ENCODE results near the gene FRMPD4.

DNA sequence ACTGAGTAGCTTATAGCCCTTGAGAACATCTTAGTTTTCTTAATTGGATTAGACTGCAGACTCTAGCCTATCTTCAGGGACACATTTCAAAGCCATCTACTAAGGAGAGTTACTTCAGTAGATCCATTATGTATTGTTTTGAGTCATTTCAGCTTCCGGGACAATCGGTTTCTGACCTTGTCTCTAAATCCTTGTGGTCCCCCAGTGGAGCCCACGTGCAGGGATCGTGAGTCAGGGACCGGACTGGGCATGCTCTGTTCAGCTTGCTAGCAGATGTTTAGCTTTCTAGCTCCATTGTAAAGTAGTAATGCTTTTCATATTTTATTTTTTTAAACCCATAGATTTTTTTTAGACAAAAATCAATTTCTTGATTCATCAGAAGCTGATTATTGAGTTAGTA lies 441.0 kb downstream of the FRMPD4 start:
- TF ChIP-seq, protein P1, sequence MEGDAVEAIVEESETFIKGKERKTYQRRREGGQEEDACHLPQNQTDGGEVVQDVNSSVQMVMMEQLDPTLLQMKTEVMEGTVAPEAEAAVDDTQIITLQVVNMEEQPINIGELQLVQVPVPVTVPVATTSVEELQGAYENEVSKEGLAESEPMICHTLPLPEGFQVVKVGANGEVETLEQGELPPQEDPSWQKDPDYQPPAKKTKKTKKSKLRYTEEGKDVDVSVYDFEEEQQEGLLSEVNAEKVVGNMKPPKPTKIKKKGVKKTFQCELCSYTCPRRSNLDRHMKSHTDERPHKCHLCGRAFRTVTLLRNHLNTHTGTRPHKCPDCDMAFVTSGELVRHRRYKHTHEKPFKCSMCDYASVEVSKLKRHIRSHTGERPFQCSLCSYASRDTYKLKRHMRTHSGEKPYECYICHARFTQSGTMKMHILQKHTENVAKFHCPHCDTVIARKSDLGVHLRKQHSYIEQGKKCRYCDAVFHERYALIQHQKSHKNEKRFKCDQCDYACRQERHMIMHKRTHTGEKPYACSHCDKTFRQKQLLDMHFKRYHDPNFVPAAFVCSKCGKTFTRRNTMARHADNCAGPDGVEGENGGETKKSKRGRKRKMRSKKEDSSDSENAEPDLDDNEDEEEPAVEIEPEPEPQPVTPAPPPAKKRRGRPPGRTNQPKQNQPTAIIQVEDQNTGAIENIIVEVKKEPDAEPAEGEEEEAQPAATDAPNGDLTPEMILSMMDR (IDR thresholded peaks at IDR 0.05) = no peak
- TF ChIP-seq JUNB (IDR thresholded peaks at IDR 0.05) = no peak
- TF ChIP-seq, protein P2, sequence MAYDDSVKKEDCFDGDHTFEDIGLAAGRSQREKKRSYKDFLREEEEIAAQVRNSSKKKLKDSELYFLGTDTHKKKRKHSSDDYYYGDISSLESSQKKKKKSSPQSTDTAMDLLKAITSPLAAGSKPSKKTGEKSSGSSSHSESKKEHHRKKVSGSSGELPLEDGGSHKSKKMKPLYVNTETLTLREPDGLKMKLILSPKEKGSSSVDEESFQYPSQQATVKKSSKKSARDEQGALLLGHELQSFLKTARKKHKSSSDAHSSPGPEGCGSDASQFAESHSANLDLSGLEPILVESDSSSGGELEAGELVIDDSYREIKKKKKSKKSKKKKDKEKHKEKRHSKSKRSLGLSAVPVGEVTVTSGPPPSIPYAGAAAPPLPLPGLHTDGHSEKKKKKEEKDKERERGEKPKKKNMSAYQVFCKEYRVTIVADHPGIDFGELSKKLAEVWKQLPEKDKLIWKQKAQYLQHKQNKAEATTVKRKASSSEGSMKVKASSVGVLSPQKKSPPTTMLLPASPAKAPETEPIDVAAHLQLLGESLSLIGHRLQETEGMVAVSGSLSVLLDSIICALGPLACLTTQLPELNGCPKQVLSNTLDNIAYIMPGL (CRISPR knock-in tag; IDR thresholded peaks at IDR 0.05; ENCODE audit: borderline replicate concordance) = no peak
- TF ChIP-seq RFX5 (IDR thresholded peaks at IDR 0.05) = no peak
- TF ChIP-seq POLR2A (IDR thresholded peaks at IDR 0.05; ENCODE audit: low read length) = no peak
- no peak for TF ChIP-seq BHLHE40 (IDR thresholded peaks at IDR 0.05; ENCODE audit: low read depth, low read length)
- TF ChIP-seq ZSCAN20 (CRISPR knock-in tag; IDR thresholded peaks at IDR 0.05) = no peak
- TF ChIP-seq SMC3 (IDR thresholded peaks at IDR 0.05) = no peak
- TF ChIP-seq, protein P3, sequence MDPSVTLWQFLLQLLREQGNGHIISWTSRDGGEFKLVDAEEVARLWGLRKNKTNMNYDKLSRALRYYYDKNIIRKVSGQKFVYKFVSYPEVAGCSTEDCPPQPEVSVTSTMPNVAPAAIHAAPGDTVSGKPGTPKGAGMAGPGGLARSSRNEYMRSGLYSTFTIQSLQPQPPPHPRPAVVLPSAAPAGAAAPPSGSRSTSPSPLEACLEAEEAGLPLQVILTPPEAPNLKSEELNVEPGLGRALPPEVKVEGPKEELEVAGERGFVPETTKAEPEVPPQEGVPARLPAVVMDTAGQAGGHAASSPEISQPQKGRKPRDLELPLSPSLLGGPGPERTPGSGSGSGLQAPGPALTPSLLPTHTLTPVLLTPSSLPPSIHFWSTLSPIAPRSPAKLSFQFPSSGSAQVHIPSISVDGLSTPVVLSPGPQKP (IDR thresholded peaks at IDR 0.05; ENCODE audit: low read depth, low read length) = no peak
- no peak for TF ChIP-seq EP300 (IDR thresholded peaks at IDR 0.05)
- TF ChIP-seq ZC3H11A (IDR thresholded peaks at IDR 0.05) = no peak
- no peak for TF ChIP-seq RCOR1 (IDR thresholded peaks at IDR 0.05; ENCODE audit: low read depth, low read length)

Measured in A549 (cell line).